ENCODE results near the gene DDX25.

Gene DDX25

DNA sequence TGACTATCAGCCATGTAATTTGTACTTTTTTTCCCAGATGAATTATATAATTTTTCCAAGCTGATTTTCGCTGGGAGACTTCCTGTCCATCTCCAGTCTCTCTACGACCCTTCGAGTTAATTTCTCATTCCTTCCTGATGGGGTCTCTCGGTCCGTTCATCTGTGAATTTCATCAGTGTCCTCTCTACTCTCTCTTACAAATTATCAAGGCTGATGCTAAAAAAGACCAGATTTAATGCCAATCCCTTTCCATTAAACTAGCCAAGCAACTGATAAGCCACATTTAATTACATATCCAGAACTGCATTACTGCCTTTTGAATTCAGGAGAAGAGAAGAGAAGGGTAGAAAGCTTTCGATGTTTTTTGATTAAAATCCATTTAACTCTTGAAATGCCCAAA is 67.3 kb downstream of the DDX25 start:
- no peak overlapping the region for H3K4ac ChIP-seq (ENCODE audit: low read length)
- no peak overlapping the region for H2AFZ ChIP-seq (ENCODE audit: low read length)
- H2BK15ac ChIP-seq (ENCODE audit: low read length), result no peak overlapping the region
- no peaks in the 10 kb centered on the region for H3K27me3 ChIP-seq (ENCODE audit: control insufficient read depth in 3 of 3, insufficient read depth in 3 of 3, low read depth in 1 of 3, low read length in 3 of 3)
- no peak overlapping the region for H3K9ac ChIP-seq (ENCODE audit: low read depth, low read length, poor library complexity)
- DNase-seq (ENCODE audit: low spot score), result no peak
- no peaks in the 10 kb centered on the region for H3K79me1 ChIP-seq (ENCODE audit: low read depth, low read length)
- no peak overlapping the region for H3K27ac ChIP-seq (replicated peaks; ENCODE audit: low read length)
- H3K4me3 ChIP-seq (ENCODE audit: low read length in 2 of 2), result no peak overlapping the region
- H3K4me1 ChIP-seq (ENCODE audit: control insufficient read depth in 2 of 2, insufficient read depth in 1 of 2, low read depth in 1 of 2, low read length in 2 of 2), result no peaks in the 10 kb centered on the region
- H4K8ac ChIP-seq (ENCODE audit: low read depth, low read length), result no peak overlapping the region
- no peak overlapping the region for H2AK5ac ChIP-seq (ENCODE audit: low read depth, low read length)
- no CpG with 5 or more reads among the region's 6 CpGs for WGBS, 2 donors (ENCODE audit: extremely low coverage in 2 of 2, insufficient read length in 2 of 2, insufficient replicate concordance in 1 of 2)
- H3K4me2 ChIP-seq (ENCODE audit: insufficient read depth, low read length, poor library complexity, severe bottlenecking), result no peak overlapping the region
- no peak overlapping the region for H2BK12ac ChIP-seq (ENCODE audit: low read length)
- H2BK120ac ChIP-seq (ENCODE audit: low read depth, low read length), result no peak overlapping the region
- H3K18ac ChIP-seq (ENCODE audit: low read length), result no peak overlapping the region
- no peaks in the 10 kb centered on the region for H3K9me3 ChIP-seq (replicated peaks in 1 of 2; ENCODE audit: control insufficient read depth in 2 of 2, insufficient read depth in 1 of 2, low read depth in 1 of 2, low read length in 2 of 2)
- no peak overlapping the region for H4K91ac ChIP-seq (ENCODE audit: low read depth, low read length, poor library complexity)
- no peak overlapping the region for H3K14ac ChIP-seq (ENCODE audit: low read length)
- peaks cover 2 to 12% of the 10 kb centered on the region in 2 donors for H3K36me3 ChIP-seq (replicated peaks in 1 of 2; ENCODE audit: control insufficient read depth in 2 of 2, insufficient read depth in 2 of 2, low read length in 2 of 2)
- H3K23ac ChIP-seq (ENCODE audit: low read depth, low read length, poor library complexity), result no peak overlapping the region
- no peak overlapping the region for H2BK5ac ChIP-seq (ENCODE audit: low read length)

DNA sequence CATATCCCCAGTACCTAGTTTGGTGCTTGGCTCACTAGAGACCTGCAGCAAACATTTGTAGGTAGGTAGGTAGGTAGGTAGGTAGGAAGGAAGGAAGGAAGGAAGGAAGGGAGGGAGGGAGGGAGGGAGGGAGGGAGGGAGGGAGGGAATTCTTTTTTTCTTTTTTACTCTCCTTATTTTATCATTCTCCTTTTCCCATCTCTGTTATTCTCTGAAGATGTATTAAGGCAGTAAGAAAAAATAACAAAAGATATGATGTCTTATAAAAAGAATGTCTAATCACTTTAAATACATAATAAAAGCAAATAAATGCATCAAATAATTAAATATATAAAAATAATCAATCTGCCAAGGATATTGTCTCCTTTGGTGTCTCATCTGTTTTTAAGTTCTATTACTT is 70.0 kb downstream of the DDX25 start:
- Histone ChIP-seq H2BK120ac (ENCODE audit: low read depth, low read length) (no peak overlapping the region), H2AK5ac (ENCODE audit: low read depth, low read length) (no peak overlapping the region), H3K4me3 (ENCODE audit: low read length in 2 of 2) (no peak overlapping the region), H4K91ac (ENCODE audit: low read depth, low read length, poor library complexity) (no peak overlapping the region), H3K9me3 (replicated peaks in 1 of 2; ENCODE audit: control insufficient read depth in 2 of 2, insufficient read depth in 1 of 2, low read depth in 1 of 2, low read length in 2 of 2) (no peaks in the 10 kb centered on the region), H3K14ac (ENCODE audit: low read length) (no peak overlapping the region), H2BK15ac (ENCODE audit: low read length) (no peak overlapping the region), H3K36me3 (replicated peaks in 1 of 2; ENCODE audit: control insufficient read depth in 2 of 2, insufficient read depth in 2 of 2, low read length in 2 of 2) (peaks cover 3 to 14% of the 10 kb centered on the region in 2 donors), H3K4ac (ENCODE audit: low read length) (no peak overlapping the region), H4K8ac (ENCODE audit: low read depth, low read length) (no peak overlapping the region), H3K27me3 (ENCODE audit: control insufficient read depth in 3 of 3, insufficient read depth in 3 of 3, low read depth in 1 of 3, low read length in 3 of 3) (no peaks in the 10 kb centered on the region), H3K4me2 (ENCODE audit: insufficient read depth, low read length, poor library complexity, severe bottlenecking) (no peak overlapping the region), H3K18ac (ENCODE audit: low read length) (no peak overlapping the region), H2AFZ (ENCODE audit: low read length) (no peak overlapping the region), H3K23ac (ENCODE audit: low read depth, low read length, poor library complexity) (no peak overlapping the region), H3K27ac (replicated peaks; ENCODE audit: low read length) (no peak overlapping the region), H3K4me1 (ENCODE audit: control insufficient read depth in 2 of 2, insufficient read depth in 1 of 2, low read depth in 1 of 2, low read length in 2 of 2) (peaks cover 0 to 16% of the 10 kb centered on the region in 2 donors), H3K79me1 (ENCODE audit: low read depth, low read length) (no peaks in the 10 kb centered on the region), H2BK12ac (ENCODE audit: low read length) (no peak overlapping the region), H2BK5ac (ENCODE audit: low read length) (no peak overlapping the region), H3K9ac (ENCODE audit: low read depth, low read length, poor library complexity) (no peak overlapping the region)
- no peak for DNase-seq (ENCODE audit: low spot score)

DNA sequence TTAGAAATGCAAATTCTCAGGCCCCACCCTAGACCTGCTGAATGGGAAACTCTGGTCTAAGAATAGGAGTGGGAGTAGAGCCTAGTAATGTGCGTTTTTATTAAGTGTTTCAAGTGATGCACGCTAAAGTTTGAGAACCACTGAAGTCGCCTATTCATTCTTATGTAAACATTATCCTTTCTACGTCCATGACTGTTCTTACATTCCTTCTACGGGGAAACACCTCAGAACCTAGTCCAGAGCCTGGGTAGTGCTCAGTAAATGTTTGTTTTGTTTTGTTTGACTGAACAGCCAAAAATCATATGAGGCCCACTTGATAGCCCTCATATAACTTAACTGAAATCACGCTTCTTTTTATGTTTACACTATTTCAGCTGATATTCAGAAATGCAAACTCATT is 71.3 kb downstream of the DDX25 start:
- no peak overlapping the region for H2BK15ac ChIP-seq (ENCODE audit: low read length)
- no peaks in the 10 kb centered on the region for H3K79me1 ChIP-seq (ENCODE audit: low read depth, low read length)
- no peak overlapping the region for H4K91ac ChIP-seq (ENCODE audit: low read depth, low read length, poor library complexity)
- no peaks in the 10 kb centered on the region for H3K9me3 ChIP-seq (replicated peaks in 1 of 2; ENCODE audit: control insufficient read depth in 2 of 2, insufficient read depth in 1 of 2, low read depth in 1 of 2, low read length in 2 of 2)
- no peak overlapping the region for H2BK5ac ChIP-seq (ENCODE audit: low read length)
- H3K9ac ChIP-seq (ENCODE audit: low read depth, low read length, poor library complexity), result no peak overlapping the region
- DNase-seq (ENCODE audit: low spot score), result no peak
- no peak overlapping the region for H4K8ac ChIP-seq (ENCODE audit: low read depth, low read length)
- peaks cover 3 to 14% of the 10 kb centered on the region in 2 donors for H3K36me3 ChIP-seq (replicated peaks in 1 of 2; ENCODE audit: control insufficient read depth in 2 of 2, insufficient read depth in 2 of 2, low read length in 2 of 2)
- H3K27ac ChIP-seq (replicated peaks; ENCODE audit: low read length), result no peak overlapping the region
- no peak overlapping the region for H2AFZ ChIP-seq (ENCODE audit: low read length)
- H2AK5ac ChIP-seq (ENCODE audit: low read depth, low read length), result no peak overlapping the region
- H3K4me2 ChIP-seq (ENCODE audit: insufficient read depth, low read length, poor library complexity, severe bottlenecking), result no peak overlapping the region
- no peak overlapping the region for H3K23ac ChIP-seq (ENCODE audit: low read depth, low read length, poor library complexity)
- H3K4me3 ChIP-seq (ENCODE audit: low read length in 2 of 2), result no peak overlapping the region
- H3K27me3 ChIP-seq (ENCODE audit: control insufficient read depth in 3 of 3, insufficient read depth in 3 of 3, low read depth in 1 of 3, low read length in 3 of 3), result no peaks in the 10 kb centered on the region
- no CpG with 5 or more reads among the region's 6 CpGs for WGBS, 2 donors (ENCODE audit: extremely low coverage in 2 of 2, insufficient read length in 2 of 2, insufficient replicate concordance in 1 of 2)
- peaks cover 0 to 28% of the 10 kb centered on the region in 2 donors for H3K4me1 ChIP-seq (ENCODE audit: control insufficient read depth in 2 of 2, insufficient read depth in 1 of 2, low read depth in 1 of 2, low read length in 2 of 2)
- no peak overlapping the region for H3K18ac ChIP-seq (ENCODE audit: low read length)
- no peak overlapping the region for H2BK120ac ChIP-seq (ENCODE audit: low read depth, low read length)
- no peak overlapping the region for H2BK12ac ChIP-seq (ENCODE audit: low read length)
- no peak overlapping the region for H3K4ac ChIP-seq (ENCODE audit: low read length)
- no peak overlapping the region for H3K14ac ChIP-seq (ENCODE audit: low read length)

DNA sequence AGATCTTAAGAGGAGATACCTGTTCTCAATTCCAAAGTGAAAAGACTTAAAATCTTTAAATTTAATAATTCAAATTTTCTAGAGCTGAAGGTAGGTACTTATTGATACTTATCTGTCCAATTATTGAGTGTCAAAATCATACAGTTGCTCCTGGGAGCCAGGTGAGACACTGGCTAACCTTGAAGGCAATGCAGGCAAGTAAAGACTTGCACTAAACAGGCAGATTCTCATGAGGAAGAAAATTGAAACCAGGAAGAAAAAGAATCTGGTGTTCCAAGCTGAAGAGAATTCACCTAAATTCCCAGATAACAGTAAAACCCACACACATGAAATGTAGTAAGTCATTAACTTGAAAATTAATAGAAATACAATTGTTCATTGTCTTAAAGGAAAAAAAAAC is 71.8 kb downstream of the DDX25 start:
- H2AFZ ChIP-seq (ENCODE audit: low read length), result no peak overlapping the region
- DNase-seq (ENCODE audit: low spot score), result no peak
- no peaks in the 10 kb centered on the region for H3K27me3 ChIP-seq (ENCODE audit: control insufficient read depth in 3 of 3, insufficient read depth in 3 of 3, low read depth in 1 of 3, low read length in 3 of 3)
- no peak overlapping the region for H2BK5ac ChIP-seq (ENCODE audit: low read length)
- H3K9ac ChIP-seq (ENCODE audit: low read depth, low read length, poor library complexity), result no peak overlapping the region
- H3K36me3 ChIP-seq (replicated peaks in 1 of 2; ENCODE audit: control insufficient read depth in 2 of 2, insufficient read depth in 2 of 2, low read length in 2 of 2), result peaks cover 3 to 17% of the 10 kb centered on the region in 2 donors
- no peak overlapping the region for H4K8ac ChIP-seq (ENCODE audit: low read depth, low read length)
- no peak overlapping the region for H3K27ac ChIP-seq (replicated peaks; ENCODE audit: low read length)
- H3K4ac ChIP-seq (ENCODE audit: low read length), result no peak overlapping the region
- H2AK5ac ChIP-seq (ENCODE audit: low read depth, low read length), result no peak overlapping the region
- no peak overlapping the region for H2BK12ac ChIP-seq (ENCODE audit: low read length)
- H3K4me2 ChIP-seq (ENCODE audit: insufficient read depth, low read length, poor library complexity, severe bottlenecking), result no peak overlapping the region
- H3K4me1 ChIP-seq (ENCODE audit: control insufficient read depth in 2 of 2, insufficient read depth in 1 of 2, low read depth in 1 of 2, low read length in 2 of 2), result peaks cover 5 to 28% of the 10 kb centered on the region in 2 donors
- no peak overlapping the region for H3K18ac ChIP-seq (ENCODE audit: low read length)
- no peaks in the 10 kb centered on the region for H3K79me1 ChIP-seq (ENCODE audit: low read depth, low read length)
- H2BK15ac ChIP-seq (ENCODE audit: low read length), result no peak overlapping the region
- no peak overlapping the region for H2BK120ac ChIP-seq (ENCODE audit: low read depth, low read length)
- H3K23ac ChIP-seq (ENCODE audit: low read depth, low read length, poor library complexity), result no peak overlapping the region
- no peaks in the 10 kb centered on the region for H3K9me3 ChIP-seq (replicated peaks in 1 of 2; ENCODE audit: control insufficient read depth in 2 of 2, insufficient read depth in 1 of 2, low read depth in 1 of 2, low read length in 2 of 2)
- no peak overlapping the region for H3K14ac ChIP-seq (ENCODE audit: low read length)
- H4K91ac ChIP-seq (ENCODE audit: low read depth, low read length, poor library complexity), result no peak overlapping the region
- H3K4me3 ChIP-seq (ENCODE audit: low read length in 2 of 2), result no peak overlapping the region
